Forelimb muscle (tissue), 1 donor: ENCODE results near the gene MEOX2. TPM values are rescaled to one million over a fixed set of nuclear protein-coding genes. Genes with fewer than 3 reads are reported as not detected.

Experiments
- polyA plus RNA-seq: library from polyadenylated mRNA; unstranded; fragments of 120-200 nt; gene quantifications from one replicate; pipeline ENCODE4 v1.2.1, GENCODE V29; 2013; ENCODE audit not compliant: insufficient read length

MEOX2 gene
- polyA plus RNA-seq, 1 donor: 52.5 TPM

Other genes with a start within 250 kb of the MEOX2 start
- gene AGMO, start 124.7 kb downstream of the MEOX2 start, polyA plus RNA-seq: 0.24 TPM